Caco-2 (cell line): ENCODE results near the gene PLPP1. TPM values are rescaled to one million over a fixed set of nuclear protein-coding genes. Genes with fewer than 3 reads are reported as not detected.

Experiments
- BruUV-seq: library from RNA; stranded (reverse); fragments of 400-500 nt; replicated peaks from 2 replicates; lab custom pipeline; 2021; lab: Mats Ljungman, UMichigan
- CTCF ChIA-PET: fragments of 300-600 bp; sonication (Branson Sonifier 250); formaldehyde crosslinking; loops from one replicate; lab custom pipeline; 2022; ENCODE audit warnings: antibody characterized with exemption; lab: Charles Lee
- POLR2A ChIA-PET: fragments of 300-600 bp; sonication (Branson Sonifier 250); formaldehyde crosslinking; loops from one replicate; lab custom pipeline; 2022; ENCODE audit warnings: antibody characterized with exemption; lab: Charles Lee
- DNase-seq, 2 experiments: peaks; one replicate each; pipeline versions ENCODE4 v3.0.0 to v3.0.0-alpha.2; 2020 to 2022
- H3K27me3 ChIP-seq: replicated peaks from 2 replicates; pipeline ENCODE4 v1.6.0; 2011; ENCODE audit warnings: low read length; ENCODE audit not compliant: control insufficient read depth, insufficient read depth
- H3K36me3 ChIP-seq: 2 replicates; pipeline ENCODE4 v1.5.1; 2011; ENCODE audit warnings: low read length; ENCODE audit not compliant: control insufficient read depth, insufficient read depth
- H3K4me1 ChIP-seq: fragments of 250-450 bp; sonication (Bioruptor Pico); 2 replicates; pipeline ENCODE4 v1.5.1; 2020; ENCODE audit warnings: mild to moderate bottlenecking
- H3K4me3 ChIP-seq: 2 replicates; pipeline ENCODE4 v1.5.1; 2011; ENCODE audit warnings: low read depth, mild to moderate bottlenecking, control low read depth, low read length
- H3K9me3 ChIP-seq: fragments of 250-450 bp; sonication (Bioruptor Pico); 2 replicates; pipeline ENCODE4 v1.5.1; 2020; ENCODE audit warnings: mild to moderate bottlenecking, moderate library complexity
- H3K27ac Mint-ChIP-seq: one replicate; pipeline ENCODE4 v1.8.0; 2022; ENCODE audit warnings: mixed read lengths; ENCODE audit not compliant: unreplicated experiment
- H3K27me3 Mint-ChIP-seq: one replicate; pipeline ENCODE4 v1.8.0; 2022; ENCODE audit warnings: mixed read lengths; ENCODE audit not compliant: insufficient read depth, unreplicated experiment
- H3K36me3 Mint-ChIP-seq: one replicate; pipeline ENCODE4 v1.8.0; 2022; ENCODE audit warnings: mild to moderate bottlenecking, mixed read lengths; ENCODE audit not compliant: insufficient read depth, unreplicated experiment
- H3K4me1 Mint-ChIP-seq: one replicate; pipeline ENCODE4 v1.8.0; 2022; ENCODE audit warnings: low read depth, mixed read lengths; ENCODE audit not compliant: unreplicated experiment
- H3K4me3 Mint-ChIP-seq: one replicate; pipeline ENCODE4 v1.8.0; 2022; ENCODE audit warnings: mild to moderate bottlenecking, moderate library complexity, mixed read lengths; ENCODE audit not compliant: unreplicated experiment
- H3K9me3 Mint-ChIP-seq: one replicate; pipeline ENCODE4 v1.8.0; 2022; ENCODE audit warnings: mixed read lengths; ENCODE audit not compliant: unreplicated experiment
- CTCF ChIP-seq, 2 experiments: fragments of 200-600 bp in 1 of 2; IDR thresholded peaks; 1 replicate in 1 of 2; 2 replicates in 1 of 2; pipeline versions ENCODE4 v1.5.1 to v1.8.0; 2011 to 2022; ENCODE audit warnings: antibody characterized with exemption in 1 of 2, control low read depth in 1 of 2, inconsistent platforms in 1 of 2, low read depth in 1 of 2, low read length in 1 of 2, mild to moderate bottlenecking in 1 of 2, moderate library complexity in 1 of 2; ENCODE audit not compliant: insufficient read depth in 1 of 2, severe bottlenecking in 1 of 2, unreplicated experiment in 1 of 2
- intact Hi-C: fragments of 100-400 bp; cut with micrococcal nuclease; formaldehyde crosslinking; loops from one replicate; pipeline ENCODE4 v1.10.0; 2022; ENCODE audit not compliant: unreplicated experiment
- total RNA-seq: library from RNA; stranded (reverse); gene quantifications from 2 replicates; pipeline ENCODE4 v1.2.3, GENCODE V29; 2022

PLPP1 gene
- total RNA-seq, 1 experiment from 2014 or later, result 49.4 TPM

GRCh38 chr5:55551904-55552303 is 17.1 kb upstream of the PLPP1 start:
- Histone ChIP-seq H3K27me3 (no peaks in the 10 kb centered on the region), H3K4me1 (peaks cover 22% of the 10 kb centered on the region), H3K9me3 (no peaks in the 10 kb centered on the region), H3K4me3 (no peak overlapping the region), H3K36me3 (no peaks in the 10 kb centered on the region)
- intact Hi-C loops, result no loop called here
- no TSS peak for BruUV-seq
- ChIA-PET POLR2A (no interaction called here), CTCF (no interaction called here)
- DNase-seq, result no peak
- no peak for TF ChIP-seq CTCF (IDR thresholded peaks at IDR 0.05; ENCODE audit: insufficient read depth in 1 of 2, low read depth in 1 of 2, low read length in 1 of 2, severe bottlenecking in 1 of 2, unreplicated experiment in 1 of 2)
- H3K27me3 Mint-ChIP-seq, result no peaks in the 10 kb centered on the region
- peaks cover 18% of the 10 kb centered on the region for H3K4me1 Mint-ChIP-seq
- no peaks in the 10 kb centered on the region for H3K36me3 Mint-ChIP-seq
- H3K27ac Mint-ChIP-seq, result no peak overlapping the region
- H3K9me3 Mint-ChIP-seq, result no peaks in the 10 kb centered on the region
- H3K4me3 Mint-ChIP-seq, result no peak overlapping the region

GRCh38 chr5:55551358-55551757 is 16.6 kb upstream of the PLPP1 start:
- H3K9me3 Mint-ChIP-seq, result no peaks in the 10 kb centered on the region
- ChIA-PET CTCF (no interaction called here), POLR2A (no interaction called here)
- no peak for TF ChIP-seq CTCF (IDR thresholded peaks at IDR 0.05; ENCODE audit: insufficient read depth in 1 of 2, low read depth in 1 of 2, low read length in 1 of 2, severe bottlenecking in 1 of 2, unreplicated experiment in 1 of 2)
- no peak overlapping the region for H3K27ac Mint-ChIP-seq
- no peak for DNase-seq
- Histone ChIP-seq H3K27me3 (no peaks in the 10 kb centered on the region), H3K4me3 (no peak overlapping the region), H3K4me1 (peaks cover 24% of the 10 kb centered on the region), H3K9me3 (no peaks in the 10 kb centered on the region), H3K36me3 (no peaks in the 10 kb centered on the region)
- no peaks in the 10 kb centered on the region for H3K27me3 Mint-ChIP-seq
- H3K36me3 Mint-ChIP-seq, result no peaks in the 10 kb centered on the region
- H3K4me1 Mint-ChIP-seq, result peaks cover 18% of the 10 kb centered on the region
- intact Hi-C loops, result no loop called here
- H3K4me3 Mint-ChIP-seq, result no peak overlapping the region
- BruUV-seq, result no TSS peak

GRCh38 chr5:55547781-55548180 is 13.0 kb upstream of the PLPP1 start:
- BruUV-seq, result no TSS peak
- Mint-ChIP-seq H3K4me1 (peaks cover 18% of the 10 kb centered on the region), H3K27ac (peak overlapping the region; percentile 76), H3K36me3 (no peaks in the 10 kb centered on the region), H3K27me3 (no peaks in the 10 kb centered on the region), H3K4me3 (peak overlapping the region; percentile 47), H3K9me3 (no peaks in the 10 kb centered on the region)
- POLR2A ChIA-PET, result interaction anchor here (0.6 to 1.0 kb wide), 2 partner anchors 49 to 240 kb away, joined by 5 read pairs; partner anchors contain the start of gene MTREX
- no peak for TF ChIP-seq CTCF (IDR thresholded peaks at IDR 0.05; ENCODE audit: insufficient read depth in 1 of 2, low read depth in 1 of 2, low read length in 1 of 2, severe bottlenecking in 1 of 2, unreplicated experiment in 1 of 2)
- CTCF ChIA-PET, result interaction anchor here (1.2 kb wide), 1 partner anchor 144 kb away, joined by 3 read pairs; no protein-coding TSS in a partner anchor
- intact Hi-C loops, result loop anchor here (1.0 kb wide), 1 partner anchor 12 kb away; no protein-coding TSS in a partner anchor
- Histone ChIP-seq H3K4me3 (peak overlapping the region; percentile 4), H3K9me3 (no peaks in the 10 kb centered on the region), H3K27me3 (no peaks in the 10 kb centered on the region), H3K4me1 (peaks cover 24% of the 10 kb centered on the region), H3K36me3 (no peaks in the 10 kb centered on the region; the same call in 1 of the 2 replicates)
- DNase-seq, result peak; percentile 38 to 66
